Neural crest cell (in vitro differentiated cells): ENCODE results near the gene EIF3I. TPM values are rescaled to one million over a fixed set of nuclear protein-coding genes. Genes with fewer than 3 reads are reported as not detected.

Experiments used
- DNase-seq: peaks from one replicate; pipeline ENCODE4 v3.0.0; 2021; ENCODE audit warnings: low read depth, mixed read lengths, low spot score
- H3K27ac Mint-ChIP-seq: one replicate; pipeline ENCODE4 v1.8.0; 2021; ENCODE audit warnings: mild to moderate bottlenecking, mixed read lengths; ENCODE audit not compliant: unreplicated experiment
- H3K27me3 Mint-ChIP-seq: 2 replicates; pipeline ENCODE4 v1.8.0; 2021; ENCODE audit warnings: low read depth, mild to moderate bottlenecking, mixed read lengths
- H3K36me3 Mint-ChIP-seq: 2 replicates; pipeline ENCODE4 v1.8.0; 2021; ENCODE audit warnings: low read depth, mild to moderate bottlenecking, mixed read lengths
- H3K4me1 Mint-ChIP-seq: 2 replicates; pipeline ENCODE4 v1.8.0; 2021; ENCODE audit warnings: mixed read lengths
- H3K4me3 Mint-ChIP-seq: one replicate; pipeline ENCODE4 v1.8.0; 2021; ENCODE audit warnings: mild to moderate bottlenecking, mixed read lengths
- H3K9me3 Mint-ChIP-seq: 2 replicates; pipeline ENCODE4 v1.8.0; 2021; ENCODE audit warnings: mixed read lengths
- long read RNA-seq: library from polyadenylated mRNA; unstranded; transcript quantifications from one replicate; pipeline ENCODE4 v2.0.0, GENCODE V29; 2020
- total RNA-seq: library from RNA; stranded (reverse); gene quantifications from 2 replicates; pipeline ENCODE4 v1.2.1, GENCODE V29; 2021
- TF ChIP-seq, protein P1 (sequence below): fragments of 200-600 bp; sonication (generic); conservative IDR thresholded peaks from 2 replicates; pipeline ENCODE4 v1.5.0; 2021; ENCODE audit warnings: antibody characterized with exemption, mild to moderate bottlenecking

EIF3I gene
- total RNA-seq: 190 and 192 TPM in 2 replicates
- long read RNA-seq, transcript EIF3I-202 (11 exons, 1,458 nt): major isoform, 583 of 734 reads
- long read RNA-seq, partial matches to known transcripts: 126 of 734 reads
- long read RNA-seq, other reads (novel, unspliced or antisense): 25 of 734 reads

DNA sequence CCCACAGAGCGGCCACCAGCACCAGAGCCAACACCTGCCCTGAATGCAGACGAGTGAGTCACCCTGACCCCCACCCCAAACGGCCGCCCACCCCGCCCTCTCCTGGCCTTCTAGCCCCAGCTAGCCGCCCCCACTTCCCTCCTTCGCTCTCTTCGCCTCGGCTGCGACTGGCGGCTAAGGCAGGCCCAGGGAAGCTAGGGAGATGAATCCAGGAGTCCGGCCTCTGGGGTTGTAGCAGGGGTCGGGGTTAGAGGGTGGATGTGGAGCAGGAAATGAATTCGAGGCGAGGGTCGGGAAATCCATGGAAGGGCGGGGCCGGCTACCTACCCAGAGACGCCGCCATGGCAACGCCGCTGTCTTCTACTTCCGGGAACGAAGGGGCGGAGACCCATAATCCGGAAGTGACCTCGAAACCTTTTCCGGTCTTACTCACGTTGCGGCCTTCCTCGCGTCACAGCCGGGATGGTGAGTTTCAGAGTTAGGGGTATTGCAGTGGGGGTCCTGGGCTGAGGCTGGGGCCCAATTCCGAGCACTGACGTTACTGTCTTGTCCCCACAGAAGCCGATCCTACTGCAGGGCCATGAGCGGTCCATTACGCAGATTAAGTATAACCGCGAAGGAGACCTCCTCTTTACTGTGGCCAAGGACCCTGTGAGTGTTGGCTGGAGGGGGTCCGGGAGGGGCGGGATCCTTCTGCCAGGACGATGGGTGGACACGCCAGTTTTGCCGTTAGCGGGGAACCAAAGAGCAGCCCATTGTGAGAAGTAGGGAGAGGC, at the start of gene EIF3I, which contains the start of gene TMEM234:
EIF3I (plus strand) TSS at position 428 of the 776 bp plus-strand sequence; CDS start at position 463, 35 bp downstream.
TMEM234 (minus strand) TSS at position 374 of the 776 bp plus-strand sequence; CDS start at position 343, 31 bp downstream.
- peak within 1 kb of the TSS; percentile 98 for H3K27ac Mint-ChIP-seq
- H3K27me3 Mint-ChIP-seq: no peaks in the 10 kb centered on the region
- peak; percentile 80 for DNase-seq
- H3K9me3 Mint-ChIP-seq: no peaks in the 10 kb centered on the region
- TF ChIP-seq, protein P1, sequence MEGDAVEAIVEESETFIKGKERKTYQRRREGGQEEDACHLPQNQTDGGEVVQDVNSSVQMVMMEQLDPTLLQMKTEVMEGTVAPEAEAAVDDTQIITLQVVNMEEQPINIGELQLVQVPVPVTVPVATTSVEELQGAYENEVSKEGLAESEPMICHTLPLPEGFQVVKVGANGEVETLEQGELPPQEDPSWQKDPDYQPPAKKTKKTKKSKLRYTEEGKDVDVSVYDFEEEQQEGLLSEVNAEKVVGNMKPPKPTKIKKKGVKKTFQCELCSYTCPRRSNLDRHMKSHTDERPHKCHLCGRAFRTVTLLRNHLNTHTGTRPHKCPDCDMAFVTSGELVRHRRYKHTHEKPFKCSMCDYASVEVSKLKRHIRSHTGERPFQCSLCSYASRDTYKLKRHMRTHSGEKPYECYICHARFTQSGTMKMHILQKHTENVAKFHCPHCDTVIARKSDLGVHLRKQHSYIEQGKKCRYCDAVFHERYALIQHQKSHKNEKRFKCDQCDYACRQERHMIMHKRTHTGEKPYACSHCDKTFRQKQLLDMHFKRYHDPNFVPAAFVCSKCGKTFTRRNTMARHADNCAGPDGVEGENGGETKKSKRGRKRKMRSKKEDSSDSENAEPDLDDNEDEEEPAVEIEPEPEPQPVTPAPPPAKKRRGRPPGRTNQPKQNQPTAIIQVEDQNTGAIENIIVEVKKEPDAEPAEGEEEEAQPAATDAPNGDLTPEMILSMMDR: no peak
- H3K4me3 Mint-ChIP-seq: peak within 1 kb of the TSS; percentile 99
- peaks cover 6% of the 10 kb centered on the region for H3K36me3 Mint-ChIP-seq
- H3K4me1 Mint-ChIP-seq: peaks cover 37% of the 10 kb centered on the region

DNA sequence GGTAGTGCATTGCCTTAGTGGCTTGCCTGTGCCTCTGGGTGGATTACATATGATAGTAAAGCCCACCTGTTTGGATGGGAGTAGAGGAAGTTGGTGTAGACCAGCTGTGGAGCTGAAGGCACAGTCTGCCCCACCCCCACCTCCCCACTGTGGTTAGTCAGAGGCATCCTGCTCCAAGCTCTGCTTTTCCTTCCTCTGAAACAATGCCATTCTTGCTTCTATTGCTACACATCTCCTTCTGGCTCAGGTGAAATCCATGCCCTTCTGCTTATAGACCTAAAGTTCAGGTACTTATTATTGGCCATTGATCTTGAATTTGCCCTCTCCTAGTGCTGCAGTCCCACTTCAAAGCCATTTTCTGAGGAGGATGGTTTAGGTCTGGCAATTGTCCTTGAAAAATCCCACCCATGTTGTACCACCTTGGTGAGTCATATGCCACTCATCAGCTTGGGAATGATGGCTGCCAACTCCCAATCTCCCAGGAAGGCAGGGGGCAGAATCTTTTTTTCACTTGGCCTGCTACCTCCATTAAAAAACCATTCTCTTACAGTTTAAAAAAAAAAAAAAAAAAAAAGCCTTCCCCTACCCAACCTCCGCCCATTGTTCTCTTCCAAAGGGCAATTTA, 49.5 kb upstream of the EIF3I start:
- Mint-ChIP-seq H3K27me3 (no peaks in the 10 kb centered on the region), H3K9me3 (no peaks in the 10 kb centered on the region), H3K4me3 (no peak overlapping the region), H3K4me1 (no peaks in the 10 kb centered on the region), H3K36me3 (peaks cover 14% of the 10 kb centered on the region), H3K27ac (no peak overlapping the region)
- TF ChIP-seq, protein P1: no peak
- DNase-seq: no peak

DNA sequence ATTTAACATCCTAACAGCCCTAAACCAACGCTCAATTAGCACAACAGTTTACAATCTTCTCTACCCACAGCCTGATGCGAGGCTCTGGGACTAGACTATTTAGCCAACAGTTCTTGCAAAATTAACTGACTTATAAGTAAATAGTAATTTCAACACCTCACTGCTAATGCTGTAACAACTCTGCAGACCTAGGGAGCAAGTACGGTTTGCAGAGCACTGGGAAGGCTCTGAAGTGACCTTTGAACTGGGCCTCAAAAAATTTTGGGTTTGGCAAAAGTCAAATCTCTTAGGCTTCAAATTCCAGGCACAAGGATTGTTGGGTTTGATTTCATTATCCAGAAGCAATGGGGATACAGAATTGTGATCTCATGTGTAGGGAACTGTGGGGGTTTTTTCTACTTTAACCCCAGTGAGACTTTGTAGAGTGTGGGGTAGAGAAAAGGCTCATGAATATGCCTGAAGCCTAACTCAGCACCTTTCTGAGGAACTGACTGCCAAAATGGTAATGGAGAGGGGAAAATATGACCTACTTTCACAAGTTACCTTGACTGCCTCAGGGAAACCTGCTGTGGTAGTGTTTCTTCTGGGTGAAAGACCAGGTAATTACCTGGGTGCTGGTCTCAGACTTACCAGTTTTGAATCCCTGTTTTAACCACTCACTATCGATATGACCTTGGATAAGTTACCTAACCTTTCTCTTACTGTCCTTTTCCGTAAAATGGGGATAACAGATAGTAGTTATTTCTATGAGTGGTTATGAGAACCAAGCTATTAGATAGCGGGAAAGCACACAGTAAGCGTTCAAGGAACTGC, 43.6 kb upstream of the EIF3I start:
- H3K9me3 Mint-ChIP-seq: no peaks in the 10 kb centered on the region
- no peak for DNase-seq
- no peak overlapping the region for H3K27ac Mint-ChIP-seq
- H3K4me1 Mint-ChIP-seq: peaks cover 29% of the 10 kb centered on the region
- TF ChIP-seq, protein P1: no peak
- H3K36me3 Mint-ChIP-seq: peaks cover 15% of the 10 kb centered on the region
- H3K4me3 Mint-ChIP-seq: peak overlapping the region; percentile 98
- no peaks in the 10 kb centered on the region for H3K27me3 Mint-ChIP-seq

DNA sequence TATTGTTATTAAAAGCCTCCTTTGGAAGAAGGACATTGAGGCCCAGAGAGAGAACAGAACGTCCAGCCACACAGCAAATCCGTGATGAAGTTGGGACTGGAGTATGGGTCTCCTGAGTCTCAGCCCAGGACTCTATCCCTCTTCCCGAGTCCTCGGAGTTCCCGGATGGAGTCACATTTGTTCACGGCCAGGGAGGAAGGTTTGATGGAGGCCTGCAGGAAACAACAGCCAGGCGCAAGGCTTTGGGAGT, 43.1 kb upstream of the EIF3I start:
- Mint-ChIP-seq H3K27me3 (no peaks in the 10 kb centered on the region), H3K27ac (peak overlapping the region; percentile 95), H3K36me3 (peaks cover 18% of the 10 kb centered on the region), H3K4me1 (peaks cover 33% of the 10 kb centered on the region), H3K9me3 (no peaks in the 10 kb centered on the region), H3K4me3 (peak overlapping the region; percentile 98)
- TF ChIP-seq, protein P1: no peak
- DNase-seq: no peak

DNA sequence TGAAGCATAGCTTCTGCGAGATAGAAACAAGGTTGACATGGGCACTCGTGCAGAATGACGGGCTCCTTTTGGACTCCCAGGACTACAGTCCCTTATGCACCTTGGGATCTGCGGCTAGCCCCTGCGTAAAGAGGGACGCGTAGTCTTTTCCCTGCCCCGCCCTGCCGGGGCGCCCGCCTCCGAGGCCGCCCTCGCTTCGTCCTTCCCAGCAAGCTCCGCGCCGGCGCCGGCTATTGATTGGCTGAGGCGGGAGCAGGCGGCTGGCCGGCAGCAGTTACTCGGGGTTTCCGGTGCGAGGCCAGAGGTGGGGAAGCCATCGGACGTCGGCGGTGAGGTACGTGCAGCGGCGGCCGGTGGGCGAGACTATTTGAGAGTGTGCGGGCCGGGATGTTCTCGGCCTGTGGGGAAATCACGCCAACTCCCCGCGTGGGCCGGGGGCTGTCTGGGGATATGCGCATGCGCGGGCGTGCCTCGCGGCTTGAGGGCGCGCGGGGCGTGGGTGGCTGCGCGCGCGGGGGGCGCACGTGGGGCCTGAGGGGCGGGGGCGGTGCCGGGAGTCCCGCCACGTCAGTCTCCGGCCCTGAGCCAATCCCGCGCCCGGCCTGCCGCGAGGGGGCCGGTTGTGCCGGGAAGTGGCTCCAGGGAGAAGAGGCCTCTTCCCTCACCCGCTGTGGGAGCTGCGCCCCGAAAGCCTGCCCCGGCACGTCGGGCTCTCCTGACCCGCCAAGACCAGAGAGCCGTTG, 42.6 kb upstream of the EIF3I start, which contains the start of gene TXLNA:
TXLNA (plus strand) TSS at position 233 of the 743 bp plus-strand sequence. CDS start 671 bp downstream, outside the sequence.
- peak; percentile 87 for DNase-seq
- no peaks in the 10 kb centered on the region for H3K27me3 Mint-ChIP-seq
- TF ChIP-seq, protein P1: no peak
- peaks cover 21% of the 10 kb centered on the region for H3K36me3 Mint-ChIP-seq
- H3K4me1 Mint-ChIP-seq: peaks cover 36% of the 10 kb centered on the region
- peak within 1 kb of the TSS; percentile 99 for H3K27ac Mint-ChIP-seq
- H3K4me3 Mint-ChIP-seq: peak within 1 kb of the TSS; percentile 98
- H3K9me3 Mint-ChIP-seq: no peaks in the 10 kb centered on the region
